SK-N-SH treated with all-trans-retinoic acid at 6 μM for 48 hours (cell line): ENCODE data around the gene CCDC30.

Source experiments
- ATAC-seq: fragments of 200-7000 bp; cut with Tn5 transposase; 3 replicates; pipeline ENCODE4 v1.9.1; 2020; ENCODE audit warnings: mild to moderate bottlenecking, moderate library complexity
- BACH2 ChIP-seq: fragments of 250-450 bp; sonication (Bioruptor Pico); IDR thresholded peaks from 2 replicates; pipeline ENCODE4 v1.9.0; 2021; ENCODE audit warnings: mild to moderate bottlenecking, borderline replicate concordance
- CREB5 ChIP-seq: fragments of 250-450 bp; sonication (Bioruptor Pico); IDR thresholded peaks from 2 replicates; pipeline ENCODE4 v1.5.1; 2020; ENCODE audit warnings: low read depth, mild to moderate bottlenecking, moderate library complexity
- CSRNP3 ChIP-seq: fragments of 250-450 bp; sonication (Bioruptor Pico); IDR thresholded peaks from 2 replicates; pipeline ENCODE4 v1.5.1; 2021; ENCODE audit warnings: mild to moderate bottlenecking, moderate library complexity
- ESRRG ChIP-seq: fragments of 250-450 bp; sonication (Bioruptor Pico); IDR thresholded peaks from 2 replicates; pipeline ENCODE4 v1.6.1; 2021; ENCODE audit warnings: mild to moderate bottlenecking
- GLIS3 ChIP-seq: fragments of 250-450 bp; sonication (Bioruptor Pico); IDR thresholded peaks from 2 replicates; pipeline ENCODE4 v1.5.0; 2020; ENCODE audit warnings: mild to moderate bottlenecking, moderate library complexity
- ISL1 ChIP-seq: fragments of 250-450 bp; sonication (Bioruptor Pico); IDR thresholded peaks from 2 replicates; pipeline ENCODE4 v2.1.2; 2022; ENCODE audit warnings: mild to moderate bottlenecking, moderate library complexity
- OSR1 ChIP-seq: fragments of 250-450 bp; sonication (Bioruptor Pico); IDR thresholded peaks from 2 replicates; pipeline ENCODE4 v1.8.0; 2022; ENCODE audit warnings: moderate library complexity, mild to moderate bottlenecking, inconsistent platforms
- PATZ1 ChIP-seq: fragments of 250-450 bp; sonication (Bioruptor Pico); IDR thresholded peaks from 2 replicates; pipeline ENCODE4 v1.8.0; 2020; ENCODE audit warnings: mild to moderate bottlenecking, moderate library complexity, borderline replicate concordance
- POU6F1 ChIP-seq: fragments of 250-450 bp; sonication (Bioruptor Pico); IDR thresholded peaks from 2 replicates; pipeline ENCODE4 v1.8.0; 2021; ENCODE audit warnings: low read depth, mild to moderate bottlenecking, moderate library complexity, borderline replicate concordance
- PPARA ChIP-seq: fragments of 250-450 bp; sonication (Bioruptor Pico); IDR thresholded peaks from 2 replicates; pipeline ENCODE4 v1.5.0; 2020; ENCODE audit warnings: mild to moderate bottlenecking, borderline replicate concordance
- RARB ChIP-seq: fragments of 250-450 bp; sonication (Bioruptor Pico); IDR thresholded peaks from 2 replicates; pipeline ENCODE4 v1.8.0; 2021; ENCODE audit warnings: mild to moderate bottlenecking, moderate library complexity
- SNAI2 ChIP-seq: fragments of 250-450 bp; sonication (Bioruptor Pico); IDR thresholded peaks from 2 replicates; pipeline ENCODE4 v1.5.0; 2020; ENCODE audit warnings: mild to moderate bottlenecking, moderate library complexity
- TCF4 ChIP-seq: fragments of 250-450 bp; sonication (Bioruptor Pico); IDR thresholded peaks from 2 replicates; pipeline ENCODE4 v1.8.0; 2021; ENCODE audit warnings: mild to moderate bottlenecking, moderate library complexity, borderline replicate concordance
- TOX ChIP-seq: fragments of 250-450 bp; sonication (Bioruptor Pico); IDR thresholded peaks from 2 replicates; pipeline ENCODE4 v1.8.0; 2021; ENCODE audit warnings: mild to moderate bottlenecking, moderate library complexity, borderline replicate concordance
- TSHZ2 ChIP-seq: fragments of 250-450 bp; sonication (Bioruptor Pico); IDR thresholded peaks from 2 replicates; pipeline ENCODE4 v1.5.0; 2020; ENCODE audit warnings: mild to moderate bottlenecking, moderate library complexity
- ZC3H10 ChIP-seq: fragments of 250-450 bp; sonication (Bioruptor Pico); IDR thresholded peaks from 2 replicates; pipeline ENCODE4 v1.5.1; 2021; ENCODE audit warnings: mild to moderate bottlenecking, moderate library complexity
- ZFP3 ChIP-seq: fragments of 250-450 bp; sonication (Bioruptor Pico); IDR thresholded peaks from 2 replicates; pipeline ENCODE4 v1.5.0; 2020; ENCODE audit warnings: mild to moderate bottlenecking, moderate library complexity
- ZFP30 ChIP-seq: fragments of 450-650 bp; formaldehyde crosslinking; IDR thresholded peaks from 2 replicates; pipeline ENCODE4 v1.5.0; 2022; ENCODE audit warnings: mild to moderate bottlenecking, moderate library complexity
- ZNF565 ChIP-seq: fragments of 450-650 bp; formaldehyde crosslinking; conservative IDR thresholded peaks from 2 replicates; pipeline ENCODE4 v1.5.0; 2020; ENCODE audit warnings: low read depth, mild to moderate bottlenecking, moderate library complexity
- ZNF70 ChIP-seq: fragments of 450-650 bp; formaldehyde crosslinking; IDR thresholded peaks from 2 replicates; pipeline ENCODE4 v1.5.0; 2020; ENCODE audit warnings: mild to moderate bottlenecking, moderate library complexity
- ZNF8 ChIP-seq: fragments of 450-650 bp; formaldehyde crosslinking; IDR thresholded peaks from 2 replicates; pipeline ENCODE4 v1.5.0; 2020; ENCODE audit warnings: mild to moderate bottlenecking, moderate library complexity

CCDC30 gene

GRCh38 chr1:42479621-42480020, 16.5 kb downstream of the CCDC30 start:
- ATAC-seq = peak; percentile 76
- no peak for TF ChIP-seq CREB5 (CRISPR knock-in tag)
- no peak for TF ChIP-seq BACH2 (CRISPR knock-in tag)
- no peak for TF ChIP-seq RARB
- TF ChIP-seq OSR1 = no peak
- TF ChIP-seq ZNF8 = no peak
- no peak for TF ChIP-seq ESRRG
- TF ChIP-seq ZNF565 (CRISPR knock-in tag) = no peak
- TF ChIP-seq TOX (CRISPR knock-in tag) = no peak
- TF ChIP-seq TSHZ2 (CRISPR knock-in tag) = no peak
- no peak for TF ChIP-seq SNAI2 (CRISPR knock-in tag)
- no peak for TF ChIP-seq TCF4
- no peak for TF ChIP-seq ZFP30 (CRISPR knock-in tag)
- no peak for TF ChIP-seq PATZ1 (CRISPR knock-in tag)
- no peak for TF ChIP-seq GLIS3
- TF ChIP-seq ZNF70 = no peak
- no peak for TF ChIP-seq CSRNP3 (CRISPR knock-in tag)
- no peak for TF ChIP-seq POU6F1 (CRISPR knock-in tag)
- no peak for TF ChIP-seq ZFP3 (CRISPR knock-in tag)
- TF ChIP-seq ZC3H10 (CRISPR knock-in tag) = no peak

GRCh38 chr1:42480921-42481320, 17.8 kb downstream of the CCDC30 start:
- ATAC-seq = no peak
- TF ChIP-seq RARB = no peak
- TF ChIP-seq TSHZ2 (CRISPR knock-in tag) = no peak
- TF ChIP-seq ZFP3 (CRISPR knock-in tag) = no peak
- no peak for TF ChIP-seq PPARA (CRISPR knock-in tag)
- no peak for TF ChIP-seq ISL1 (CRISPR knock-in tag)
- TF ChIP-seq ESRRG = no peak
